ENCODE measurements around the gene PTGES. TPM values are rescaled to one million over a fixed set of nuclear protein-coding genes. Genes with fewer than 3 reads are reported as not detected.
A peak's percentile ranks its signal among the peaks of the same experiment; 100 is the strongest.

Gene PTGES
- total and polyA plus RNA-seq, 9 of the 15 experiments (the other 6 are each of a cell fraction or from before 2014, with no cell fraction given), result 0.13 TPM; not detected in 8

DNA sequence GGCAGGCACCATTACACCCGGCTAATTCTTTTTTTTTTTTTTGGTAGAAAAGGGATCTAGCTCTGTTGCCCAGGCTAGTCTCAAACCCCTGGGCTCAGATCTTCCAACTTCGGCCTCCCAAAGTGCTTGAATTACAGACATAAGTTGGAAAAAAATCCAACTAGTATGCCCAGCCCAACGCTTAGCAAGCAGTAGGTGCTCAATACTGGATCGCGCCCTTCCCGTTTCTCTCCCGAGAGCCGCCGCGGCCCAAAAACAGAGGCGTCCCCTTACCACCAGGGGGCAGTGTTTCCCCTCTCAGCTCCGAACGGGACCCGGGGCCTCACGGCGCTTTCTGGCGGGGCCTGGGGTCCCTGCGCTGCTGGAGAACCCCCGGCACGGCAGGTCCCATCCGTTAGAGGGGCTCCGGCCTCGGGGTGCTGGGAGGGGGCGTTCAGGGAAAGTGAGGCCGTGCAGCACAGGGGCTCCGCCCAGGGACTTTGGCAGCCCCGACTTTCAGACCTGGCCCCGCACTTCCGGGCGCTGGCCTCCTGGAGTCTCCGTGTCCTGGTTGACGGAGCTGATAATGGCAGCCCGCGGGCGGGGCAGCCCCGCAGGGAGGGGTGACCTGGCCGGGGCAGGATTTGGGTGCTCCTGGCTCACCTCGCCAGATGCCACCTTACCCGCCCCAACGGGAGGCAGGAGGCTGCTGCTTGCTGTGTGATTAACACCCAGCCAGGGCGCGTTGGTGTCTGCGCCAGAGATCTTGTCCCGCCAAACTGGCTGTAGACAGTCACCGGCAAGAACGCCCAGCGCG, 15.2 kb downstream of the PTGES start (continued):
- TF ChIP-seq ZNF609 (CRISPR knock-in tag; IDR thresholded peaks at IDR 0.05; ENCODE audit: borderline replicate concordance) (no peak), RFX7 (CRISPR knock-in tag; IDR thresholded peaks at IDR 0.05) (no peak), RBBP5 (IDR thresholded peaks at IDR 0.05; ENCODE audit: borderline replicate concordance, insufficient read depth, low read length, poor library complexity, severe bottlenecking) (peak; percentile 60), SREBF2 (CRISPR knock-in tag; IDR thresholded peaks at IDR 0.05) (no peak), SRSF9 (IDR thresholded peaks at IDR 0.05; ENCODE audit: borderline replicate concordance, low read depth, low read length) (no peak), DMBX1 (CRISPR knock-in tag; IDR thresholded peaks at IDR 0.05; ENCODE audit: borderline replicate concordance) (0 out of 2 replicates have a peak, but pooled peaks have one; percentile 45), RBM15 (IDR thresholded peaks at IDR 0.05; ENCODE audit: insufficient read depth, low read length) (no peak), NUFIP1 (IDR thresholded peaks at IDR 0.05; ENCODE audit: partially characterized antibody) (no peak), ZNF76 (CRISPR knock-in tag; IDR thresholded peaks at IDR 0.05; ENCODE audit: borderline replicate concordance) (0 out of 2 replicates have a peak, but pooled peaks have one; percentile 63), GABPB2 (CRISPR knock-in tag; conservative IDR thresholded peaks at IDR 0.05) (peak; percentile 64; the same call in 1 of the 2 replicates), SMAD2 (IDR thresholded peaks at IDR 0.05; ENCODE audit: low read depth, low read length) (no peak)
- TF ChIP-seq, protein P1, sequence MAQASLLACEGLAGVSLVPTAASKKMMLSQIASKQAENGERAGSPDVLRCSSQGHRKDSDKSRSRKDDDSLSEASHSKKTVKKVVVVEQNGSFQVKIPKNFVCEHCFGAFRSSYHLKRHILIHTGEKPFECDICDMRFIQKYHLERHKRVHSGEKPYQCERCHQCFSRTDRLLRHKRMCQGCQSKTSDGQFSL (CRISPR knock-in tag; IDR thresholded peaks at IDR 0.05), result no peak
- TF ChIP-seq, protein P1 (tag; IDR thresholded peaks at IDR 0.05), result no peak
- TF ChIP-seq, protein P2, sequence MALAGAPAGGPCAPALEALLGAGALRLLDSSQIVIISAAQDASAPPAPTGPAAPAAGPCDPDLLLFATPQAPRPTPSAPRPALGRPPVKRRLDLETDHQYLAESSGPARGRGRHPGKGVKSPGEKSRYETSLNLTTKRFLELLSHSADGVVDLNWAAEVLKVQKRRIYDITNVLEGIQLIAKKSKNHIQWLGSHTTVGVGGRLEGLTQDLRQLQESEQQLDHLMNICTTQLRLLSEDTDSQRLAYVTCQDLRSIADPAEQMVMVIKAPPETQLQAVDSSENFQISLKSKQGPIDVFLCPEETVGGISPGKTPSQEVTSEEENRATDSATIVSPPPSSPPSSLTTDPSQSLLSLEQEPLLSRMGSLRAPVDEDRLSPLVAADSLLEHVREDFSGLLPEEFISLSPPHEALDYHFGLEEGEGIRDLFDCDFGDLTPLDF (CRISPR knock-in tag; IDR thresholded peaks at IDR 0.05), result peak; percentile 82
- TF ChIP-seq, protein P3, sequence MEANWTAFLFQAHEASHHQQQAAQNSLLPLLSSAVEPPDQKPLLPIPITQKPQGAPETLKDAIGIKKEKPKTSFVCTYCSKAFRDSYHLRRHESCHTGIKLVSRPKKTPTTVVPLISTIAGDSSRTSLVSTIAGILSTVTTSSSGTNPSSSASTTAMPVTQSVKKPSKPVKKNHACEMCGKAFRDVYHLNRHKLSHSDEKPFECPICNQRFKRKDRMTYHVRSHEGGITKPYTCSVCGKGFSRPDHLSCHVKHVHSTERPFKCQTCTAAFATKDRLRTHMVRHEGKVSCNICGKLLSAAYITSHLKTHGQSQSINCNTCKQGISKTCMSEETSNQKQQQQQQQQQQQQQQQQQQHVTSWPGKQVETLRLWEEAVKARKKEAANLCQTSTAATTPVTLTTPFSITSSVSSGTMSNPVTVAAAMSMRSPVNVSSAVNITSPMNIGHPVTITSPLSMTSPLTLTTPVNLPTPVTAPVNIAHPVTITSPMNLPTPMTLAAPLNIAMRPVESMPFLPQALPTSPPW (CRISPR knock-in tag; IDR thresholded peaks at IDR 0.05), result peak; percentile 97
- TF ChIP-seq, protein P4, sequence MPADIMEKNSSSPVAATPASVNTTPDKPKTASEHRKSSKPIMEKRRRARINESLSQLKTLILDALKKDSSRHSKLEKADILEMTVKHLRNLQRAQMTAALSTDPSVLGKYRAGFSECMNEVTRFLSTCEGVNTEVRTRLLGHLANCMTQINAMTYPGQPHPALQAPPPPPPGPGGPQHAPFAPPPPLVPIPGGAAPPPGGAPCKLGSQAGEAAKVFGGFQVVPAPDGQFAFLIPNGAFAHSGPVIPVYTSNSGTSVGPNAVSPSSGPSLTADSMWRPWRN (IDR thresholded peaks at IDR 0.05; ENCODE audit: low read depth), result no peak; the same call in 1 of the 2 replicates
